HepG2 (cell line): ENCODE measurements around the gene TTLL1. TPM values are rescaled to one million over a fixed set of nuclear protein-coding genes. Genes with fewer than 3 reads are reported as not detected.

Experiments used
- ATAC-seq: fragments of 200-7000 bp; cut with Tn5 transposase; 3 replicates; pipeline ENCODE4 v1.9.1; 2020; ENCODE audit warnings: mild to moderate bottlenecking, moderate library complexity
- BruUV-seq: library from RNA; stranded (reverse); fragments of 400-500 nt; replicated peaks from 2 replicates; lab custom pipeline; 2021; lab: Mats Ljungman, UMichigan
- CTCF ChIA-PET: fragments of 300-600 bp; formaldehyde crosslinking; extraction: SDS; loops from one replicate; lab custom pipeline; 2021; ENCODE audit warnings: low total read pairs, inconsistent platforms, low intra/inter-chr PET ratio; lab: Yijun Ruan, JAX
- POLR2A ChIA-PET: fragments of 350-600 bp; sonication (Branson Sonifier 250); formaldehyde crosslinking; loops from one replicate; lab custom pipeline; 2020; ENCODE audit warnings: antibody characterized with exemption, inconsistent platforms; lab: Yijun Ruan, JAX
- DNase-seq: peaks from one replicate; pipeline ENCODE4 v3.0.0-alpha.2; 2015; ENCODE audit warnings: low spot score
- FAIRE-seq: peaks from 3 replicates; lab custom pipeline; 2011; peaks lifted over from hg19 to GRCh38; lab: Jason Lieb, UNC
- H2AFZ ChIP-seq: one replicate; pipeline ENCODE4 v1.6.1; 2011; ENCODE audit warnings: low read length, inconsistent platforms
- H3K27ac ChIP-seq: fragments of 300-600 bp; 3 replicates; pipeline ENCODE4 v1.8.0; 2011; ENCODE audit warnings: mixed run types, mild to moderate bottlenecking, mixed read lengths, low read length, inconsistent platforms; ENCODE audit not compliant: insufficient read depth; ENCODE audit errors: extremely low read length
- H3K27me3 ChIP-seq, 2 experiments: fragments of 200-600 bp in 1 of 2; 2 replicates in 1 of 2; 3 replicates in 1 of 2; pipeline versions ENCODE4 v1.6.0 to v1.8.0; 2011; ENCODE audit warnings: low read length in 2 of 2, mild to moderate bottlenecking in 2 of 2, moderate library complexity in 2 of 2, inconsistent platforms in 1 of 2; ENCODE audit not compliant: insufficient read depth in 2 of 2, control insufficient read depth in 1 of 2
- H3K36me3 ChIP-seq, 2 experiments: fragments of 200-600 bp in 1 of 2; replicated peaks in 1 of 2; 2 replicates in 1 of 2; 3 replicates in 1 of 2; pipeline versions ENCODE4 v1.5.1 to v1.8.0; 2011; ENCODE audit warnings: low read length in 2 of 2, inconsistent platforms in 1 of 2; ENCODE audit not compliant: insufficient read depth in 2 of 2, control insufficient read depth in 1 of 2
- H3K4me1 ChIP-seq: 2 replicates; pipeline ENCODE4 v1.5.1; 2012; ENCODE audit warnings: low read length, inconsistent platforms; ENCODE audit not compliant: insufficient read depth
- H3K4me2 ChIP-seq: 2 replicates; pipeline ENCODE4 v1.6.0; 2011; ENCODE audit warnings: low read depth, low read length, inconsistent platforms
- H3K4me3 ChIP-seq, 3 experiments: fragments of 200-600 bp in 1 of 3; sonication (generic), shearing (Covaris generic) in 1 of 3; replicated peaks in 1 of 3; 2 replicates each; pipeline ENCODE4 v1.5.1; 2011 to 2016; ENCODE audit warnings: low read length in 3 of 3, inconsistent platforms in 2 of 3, low read depth in 2 of 3, mild to moderate bottlenecking in 2 of 3, control low read depth in 1 of 3, mixed read lengths in 1 of 3; ENCODE audit not compliant: insufficient read depth in 1 of 3
- H3K79me2 ChIP-seq: one replicate; pipeline ENCODE4 v1.6.1; 2011; ENCODE audit warnings: low read length, inconsistent platforms; ENCODE audit not compliant: insufficient read depth
- H3K9ac ChIP-seq: 2 replicates; pipeline ENCODE4 v1.6.0; 2011; ENCODE audit warnings: mild to moderate bottlenecking, low read depth, low read length, inconsistent platforms; ENCODE audit not compliant: insufficient read depth
- H3K9me3 ChIP-seq: 2 replicates; pipeline ENCODE4 v1.5.1; 2012; ENCODE audit warnings: mild to moderate bottlenecking, low read length
- H4K20me1 ChIP-seq: 2 replicates; pipeline ENCODE4 v1.6.0; 2011; ENCODE audit warnings: inconsistent platforms, mild to moderate bottlenecking, low read length, moderate library complexity; ENCODE audit not compliant: insufficient read depth
- SSRP1 ChIP-seq: IDR thresholded peaks from 2 replicates; pipeline ENCODE4 v1.6.1; 2016; ENCODE audit warnings: control low read depth
- ZFY ChIP-seq: sonication (generic); formaldehyde crosslinking; IDR thresholded peaks from 2 replicates; pipeline ENCODE4 v1.4.0; 2020; ENCODE audit warnings: missing genetic modification reagents
- ZNF687 ChIP-seq: sonication (generic); formaldehyde crosslinking; IDR thresholded peaks from 2 replicates; pipeline ENCODE4 v1.5.1; 2020; ENCODE audit warnings: mild to moderate bottlenecking, missing genetic modification reagents, moderate library complexity
- ZNF766 ChIP-seq: sonication (generic); formaldehyde crosslinking; IDR thresholded peaks from 2 replicates; pipeline ENCODE4 v1.5.0; 2020; ENCODE audit warnings: missing genetic modification reagents, borderline replicate concordance
- WGBS: methylation state at CpG from one replicate; pipeline ENCODE4 v1.1.6; 2017; ENCODE audit warnings: low lambda C conversion rate; 5-methylcytosine and 5-hydroxymethylcytosine counted together
- in situ Hi-C: cut with HindIII; loops from 2 replicates; pipeline ENCODE4 v1.10.0; 2017; ENCODE audit warnings: low pct_unique_long_range_greater_than_20kb; ENCODE audit not compliant: extremely low pct_ligation_motif_present
- intact Hi-C: fragments of 100-400 bp; cut with micrococcal nuclease; formaldehyde crosslinking; loops from one replicate; pipeline ENCODE4 v1.10.0; 2022; ENCODE audit not compliant: unreplicated experiment
- polyA plus RNA-seq, 8 experiments: library from polyadenylated mRNA; depleted of rRNA in 3 of 8; stranded (reverse) in 7 of 8; unstranded in 1 of 8; fragments of >200 nt; fragmentation: Illumina TruSeq in 4 of 8; extraction: Trizol in 4 of 8; gene quantifications; 2 replicates each; pipeline versions ENCODE4 v1.2.1 to v1.2.3, GENCODE V29; 2011 to 2016; ENCODE audit warnings: low read depth in 4 of 8, missing spikeins in 1 of 8, mixed read lengths in 1 of 8; ENCODE audit not compliant: insufficient read depth in 1 of 8
- total RNA-seq, 5 experiments: library from RNA; depleted of rRNA; stranded (reverse); fragments of >200 nt; fragmentation: Illumina TruSeq; extraction: Trizol; gene quantifications; 2 replicates each; pipeline ENCODE4 v1.2.3, GENCODE V29; 2016; ENCODE audit warnings: low read depth in 1 of 5

Gene TTLL1
- total and polyA plus RNA-seq, 2 of the 13 experiments (the other 11 are each of a cell fraction or from before 2014, with no cell fraction given): 1.6 to 5.3 TPM

DNA sequence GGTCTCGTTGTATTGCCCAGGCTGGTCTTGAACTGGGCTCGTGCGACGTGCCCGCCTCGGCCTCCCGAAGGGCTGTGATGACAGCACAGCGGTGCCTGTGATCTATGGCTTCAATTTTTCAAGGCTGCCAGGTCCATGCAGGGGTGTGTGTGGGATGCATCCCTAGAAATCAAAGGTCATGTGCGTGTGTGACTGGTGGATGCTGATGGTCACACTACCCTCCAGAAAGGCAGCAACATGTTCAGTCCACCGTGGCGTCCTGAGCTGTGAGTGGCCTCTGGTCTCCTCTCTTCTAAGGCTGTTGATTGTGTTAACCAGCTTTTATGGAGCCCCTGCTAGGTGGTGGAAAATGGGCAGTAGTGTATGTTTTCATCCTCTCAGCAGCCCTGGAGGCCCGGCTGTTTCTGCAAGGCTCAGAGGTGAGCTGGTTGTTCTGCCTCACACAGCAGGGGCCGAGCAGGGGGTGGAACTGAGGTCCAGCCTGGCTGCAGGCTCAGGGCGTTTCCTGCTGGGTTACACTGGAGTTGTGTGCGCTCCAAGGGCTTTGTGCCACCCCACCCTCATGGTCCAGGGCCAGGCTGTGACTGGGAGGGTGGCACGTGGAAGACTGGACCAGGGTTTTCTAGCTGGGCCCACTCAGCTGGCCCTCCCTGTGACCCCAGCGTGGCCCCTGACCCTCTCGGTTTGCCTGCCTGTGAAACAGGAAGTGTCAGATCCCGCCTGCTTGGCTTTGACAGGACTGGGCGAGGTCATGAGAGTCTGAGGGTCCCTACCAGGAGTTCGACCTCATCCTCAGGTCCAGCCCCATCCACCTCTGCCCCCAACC is 29.0 kb upstream of the TTLL1 start (continued):
- TF ChIP-seq ZNF687 (peak; percentile 76), ZNF766 (no peak)
- TF ChIP-seq, all 625 proteins: peak for 25

DNA sequence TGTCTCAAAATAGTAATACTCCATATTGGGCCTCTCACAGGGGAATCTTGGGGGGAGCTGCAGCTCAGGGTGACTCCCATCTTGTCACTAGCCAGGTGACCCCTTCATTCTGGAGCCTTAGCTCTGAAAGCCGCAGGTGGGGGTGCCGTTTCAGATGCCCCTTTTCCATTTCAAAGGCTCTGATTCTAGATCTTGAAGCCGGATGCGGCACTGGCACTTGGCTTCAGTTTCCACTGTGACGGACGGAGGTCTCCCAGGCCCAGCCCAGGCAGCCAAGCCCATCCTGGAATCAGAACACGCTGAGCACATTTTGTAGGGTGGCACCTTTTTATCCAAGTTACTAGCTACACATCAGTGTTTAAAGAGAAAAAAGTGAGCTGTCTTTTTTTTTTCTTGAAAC is 27.7 kb upstream of the TTLL1 start:
- no peak for FAIRE-seq
- Histone ChIP-seq H3K4me2 (no peak overlapping the region), H3K36me3 (no peaks in the 10 kb centered on the region), H3K4me3 (no peak overlapping the region), H3K27me3 (peaks cover 0 to 9% of the 10 kb centered on the region in 2 experiments; a peak in 3 of 5 replicates), H3K9me3 (no peaks in the 10 kb centered on the region), H3K4me1 (peaks cover 39% of the 10 kb centered on the region), H2AFZ (no peak overlapping the region), H3K27ac (no peak overlapping the region), H4K20me1 (no peaks in the 10 kb centered on the region), H3K9ac (no peak overlapping the region), H3K79me2 (no peaks in the 10 kb centered on the region)
- ChIA-PET POLR2A (interaction anchor here (0.6 kb wide), 1 partner anchor 28 kb away, joined by 3 read pairs; no protein-coding TSS in a partner anchor), CTCF (no interaction called here)
- DNase-seq: no peak
- no peak for ATAC-seq
- intact Hi-C loops (no loop called here), in situ Hi-C loops (no loop called here)
- WGBS: 77% methylated on average over 7 of the region's 7 CpGs
- no TSS peak for BruUV-seq
- TF ChIP-seq SSRP1 (CRISPR knock-in tag) (no peak), ZFY (CRISPR knock-in tag) (no peak)
